Stimulated activated naive B cell treated with anti-CD40 and anti-IgM and Interleukin-4, amounts not matched to agents 10 μg/mL and 1 μg/mL and 100 μg/mL, for 72 hours (primary cell): Measurements from ENCODE around the gene MADCAM1.

Experiments
- ATAC-seq, 2 donors: fragments of 150-1000 bp; cut with Tn5 transposase; replicated peaks; 2 replicates each; pipeline ENCODE4 v1.10.0; 2021; ENCODE audit warnings: moderate library complexity in 1 of 2
- DNase-seq: peaks from one replicate; pipeline ENCODE4 v3.0.0; 2021
- H3K27ac Mint-ChIP-seq: one replicate; pipeline ENCODE4 v1.8.0; 2022; ENCODE audit warnings: mild to moderate bottlenecking, mixed read lengths
- H3K27me3 Mint-ChIP-seq, 2 donors: one replicate each; pipeline ENCODE4 v1.8.0; 2022; ENCODE audit warnings: mixed read lengths in 2 of 2
- H3K36me3 Mint-ChIP-seq, 2 donors: one replicate each; pipeline ENCODE4 v1.8.0; 2022; ENCODE audit warnings: mixed read lengths in 2 of 2, mild to moderate bottlenecking in 1 of 2
- H3K4me1 Mint-ChIP-seq, 2 donors: one replicate each; pipeline ENCODE4 v1.8.0; 2022; ENCODE audit warnings: mixed read lengths in 2 of 2, mild to moderate bottlenecking in 1 of 2
- H3K4me3 Mint-ChIP-seq, 2 donors: one replicate each; pipeline ENCODE4 v1.8.0; 2022; ENCODE audit warnings: mild to moderate bottlenecking in 2 of 2, mixed read lengths in 2 of 2, moderate library complexity in 1 of 2
- H3K9me3 Mint-ChIP-seq, 2 donors: one replicate each; pipeline ENCODE4 v1.8.0; 2022; ENCODE audit warnings: mixed read lengths in 2 of 2, mild to moderate bottlenecking in 1 of 2

MADCAM1 gene

DNA sequence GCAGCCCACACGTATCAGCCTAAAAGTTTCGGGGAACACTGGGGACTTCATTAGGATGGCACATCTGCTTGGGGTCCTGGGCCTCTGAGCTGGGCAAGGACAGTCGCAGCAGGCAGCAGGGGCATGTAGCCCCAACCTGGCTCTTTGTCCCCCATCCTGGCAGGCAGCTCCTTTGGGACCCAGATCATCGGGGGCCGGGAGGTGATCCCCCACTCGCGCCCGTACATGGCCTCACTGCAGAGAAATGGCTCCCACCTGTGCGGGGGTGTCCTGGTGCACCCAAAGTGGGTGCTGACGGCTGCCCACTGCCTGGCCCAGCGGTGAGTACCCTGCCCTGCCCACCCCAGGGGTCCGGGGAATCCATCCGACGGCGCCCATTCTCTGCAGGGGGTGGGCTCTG lies 50.8 kb downstream of the MADCAM1 start:
- no peak for ATAC-seq
- no peak for DNase-seq
- H3K27ac Mint-ChIP-seq: no peak overlapping the region

DNA sequence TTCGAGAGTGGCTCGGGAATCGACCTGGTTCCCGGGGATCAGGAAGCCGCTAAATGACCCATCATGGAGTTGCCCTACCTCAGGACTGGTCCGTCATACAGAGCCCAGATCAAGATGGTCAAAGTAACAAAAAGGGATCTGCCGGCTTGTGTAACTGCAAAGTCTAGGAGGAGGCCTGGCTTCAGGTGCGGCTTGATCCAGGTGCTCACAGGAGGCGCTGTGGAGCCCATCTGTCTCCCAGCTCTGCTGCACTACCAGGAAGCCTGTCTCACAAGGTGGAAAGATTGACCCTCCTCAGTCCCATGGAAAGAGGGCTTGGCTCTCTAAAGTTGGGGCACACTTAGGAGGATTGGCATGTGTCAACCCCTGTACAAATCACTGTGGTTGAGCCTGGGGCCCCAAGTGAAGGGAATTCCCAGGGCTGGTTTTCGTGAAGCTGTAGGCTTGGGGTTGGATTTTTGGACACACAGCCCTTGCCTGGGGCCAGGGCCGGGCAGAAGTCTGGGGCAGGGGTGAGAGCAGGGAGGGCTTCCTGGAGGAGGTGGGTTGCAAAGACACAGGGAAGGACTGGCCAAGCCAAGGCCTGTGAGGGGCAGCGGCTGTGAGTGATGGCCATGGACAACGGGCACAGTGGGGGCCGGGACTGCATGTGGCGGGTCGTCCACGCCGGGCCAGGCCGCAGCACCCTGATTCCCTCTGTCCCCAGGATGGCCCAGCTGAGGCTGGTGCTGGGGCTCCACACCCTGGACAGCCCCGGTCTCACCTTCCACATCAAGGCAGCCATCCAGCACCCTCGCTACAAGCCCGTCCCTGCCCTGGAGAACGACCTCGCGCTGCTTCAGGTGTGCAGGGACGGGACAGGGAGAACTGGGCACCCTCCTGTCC lies 51.8 kb downstream of the MADCAM1 start:
- H3K27ac Mint-ChIP-seq: no peak overlapping the region
- no peaks in the 10 kb centered on the region for H3K9me3 Mint-ChIP-seq
- H3K4me3 Mint-ChIP-seq: no peak overlapping the region
- peaks cover 22 to 24% of the 10 kb centered on the region in 2 donors for H3K27me3 Mint-ChIP-seq
- H3K4me1 Mint-ChIP-seq: peaks cover 2 to 11% of the 10 kb centered on the region in 2 donors
- ATAC-seq (no peak), DNase-seq (no peak)
- H3K36me3 Mint-ChIP-seq: peaks cover 3% of the 10 kb centered on the region in 2 donors

More for the DNA sequence above, 50.8 kb downstream of the MADCAM1 start:
- Mint-ChIP-seq H3K4me1 (peaks cover 2 to 12% of the 10 kb centered on the region in 2 donors), H3K9me3 (no peaks in the 10 kb centered on the region), H3K36me3 (peaks cover 3% of the 10 kb centered on the region in 2 donors), H3K27me3 (peaks cover 18 to 19% of the 10 kb centered on the region in 2 donors), H3K4me3 (no peak overlapping the region)

DNA sequence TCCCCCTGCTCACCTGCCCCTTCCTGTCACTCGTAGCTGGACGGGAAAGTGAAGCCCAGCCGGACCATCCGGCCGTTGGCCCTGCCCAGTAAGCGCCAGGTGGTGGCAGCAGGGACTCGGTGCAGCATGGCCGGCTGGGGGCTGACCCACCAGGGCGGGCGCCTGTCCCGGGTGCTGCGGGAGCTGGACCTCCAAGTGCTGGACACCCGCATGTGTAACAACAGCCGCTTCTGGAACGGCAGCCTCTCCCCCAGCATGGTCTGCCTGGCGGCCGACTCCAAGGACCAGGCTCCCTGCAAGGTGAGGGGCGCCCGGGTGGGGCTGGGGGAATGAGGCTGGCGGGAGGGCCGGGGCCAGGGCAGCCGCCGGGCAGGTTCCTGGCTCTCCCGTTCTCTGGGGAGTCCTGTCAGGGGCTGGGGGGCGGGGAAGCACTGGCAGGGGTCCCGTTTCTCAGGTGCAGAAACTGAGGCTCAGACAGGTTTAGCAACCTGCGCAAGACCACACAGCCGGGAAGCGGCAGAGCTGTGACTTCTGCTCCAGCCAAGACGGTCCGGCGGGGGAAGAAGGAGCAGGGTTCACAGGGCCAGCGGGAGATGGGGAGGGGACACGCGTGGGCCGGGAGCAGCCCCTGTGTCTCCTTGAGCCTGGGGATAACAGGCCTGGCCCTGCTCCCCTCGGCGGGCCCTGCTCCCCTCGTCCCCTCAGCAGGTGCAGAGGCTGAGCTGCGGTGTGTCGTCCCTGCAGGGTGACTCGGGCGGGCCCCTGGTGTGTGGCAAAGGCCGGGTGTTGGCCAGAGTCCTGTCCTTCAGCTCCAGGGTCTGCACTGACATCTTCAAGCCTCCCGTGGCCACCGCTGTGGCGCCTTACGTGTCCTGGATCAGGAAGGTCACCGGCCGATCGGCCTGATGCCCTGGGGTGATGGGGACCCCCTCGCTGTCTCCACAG lies 52.9 kb downstream of the MADCAM1 start:
- Mint-ChIP-seq H3K36me3 (no peaks in the 10 kb centered on the region), H3K27me3 (peaks cover 22 to 24% of the 10 kb centered on the region in 2 donors), H3K4me1 (peaks cover 0 to under 1% of the 10 kb centered on the region in 2 donors), H3K9me3 (no peaks in the 10 kb centered on the region), H3K4me3 (no peak overlapping the region), H3K27ac (no peak overlapping the region)
- DNase-seq (no peak), ATAC-seq (no peak)

DNA sequence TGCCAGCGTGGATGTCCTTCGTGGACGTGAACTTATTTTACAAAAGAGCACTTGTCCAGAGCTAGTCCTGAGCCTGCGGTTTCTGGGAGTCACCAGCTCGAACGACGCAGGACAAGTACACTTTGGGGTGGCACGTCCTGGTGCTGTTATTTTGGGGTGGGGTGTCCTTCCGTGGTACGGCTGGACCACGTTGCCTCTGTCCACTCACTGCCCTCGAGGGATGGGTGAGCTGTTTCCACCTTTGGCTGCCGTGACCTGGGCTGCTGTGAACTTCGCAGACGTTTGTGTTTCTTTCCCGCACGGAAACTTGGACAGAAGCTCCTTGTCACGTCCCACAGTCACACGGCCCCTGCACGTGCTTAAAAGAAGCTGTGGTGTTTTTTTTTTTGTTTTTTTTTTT lies 58.5 kb downstream of the MADCAM1 start:
- H3K27me3 Mint-ChIP-seq: peaks cover 16 to 26% of the 10 kb centered on the region in 2 donors
- DNase-seq (no peak), ATAC-seq (no peak)
- no peaks in the 10 kb centered on the region for H3K36me3 Mint-ChIP-seq
- H3K4me1 Mint-ChIP-seq: peaks cover 0 to 2% of the 10 kb centered on the region in 2 donors
- no peaks in the 10 kb centered on the region for H3K9me3 Mint-ChIP-seq
- H3K4me3 Mint-ChIP-seq: no peak overlapping the region
- no peak overlapping the region for H3K27ac Mint-ChIP-seq
